NCI-H748 (cell line): Measurements from ENCODE around the gene SULF2.
"Not testable (repeated sequence)": the region's sequence is repeated elsewhere in the genome, so short reads cannot be mapped to it uniquely, and the experiment has no call there.

ENCODE experiments used
- DNase-seq: peaks from one replicate; lab custom pipeline; 2025; ENCODE audit not compliant: unreplicated experiment; lab: John Stamatoyannopoulos, UW

SULF2 gene

GRCh38 chr20:47805951-47806350, 20.7 kb upstream of the SULF2 start:
- DNase-seq = no peak

- not testable (repeated sequence) for DNase-seq
These were observed 19.7 kb upstream of the SULF2 start for GRCh38 chr20:47804972-47805371.

- DNase-seq = not testable (repeated sequence)
These were observed 19.0 kb upstream of the SULF2 start for GRCh38 chr20:47804224-47804825.

- DNase-seq = no peak
These were observed 17.7 kb upstream of the SULF2 start for GRCh38 chr20:47802975-47803374.

- no peak for DNase-seq
These were observed 17.1 kb upstream of the SULF2 start for GRCh38 chr20:47802226-47802920.

- DNase-seq = peak; percentile 42
These were observed 16.5 kb upstream of the SULF2 start for GRCh38 chr20:47801759-47802158.

GRCh38 chr20:47801079-47801478, 15.8 kb upstream of the SULF2 start:
- DNase-seq = no peak

- DNase-seq = no peak
These were observed 15.3 kb upstream of the SULF2 start for GRCh38 chr20:47800623-47801022.

GRCh38 chr20:47799116-47799715, 13.9 kb upstream of the SULF2 start:
- no peak for DNase-seq

- no peak for DNase-seq
These were observed 11.7 kb upstream of the SULF2 start for GRCh38 chr20:47796971-47797370.

- no peak for DNase-seq
These were observed 10.1 kb upstream of the SULF2 start for GRCh38 chr20:47795214-47795907.

GRCh38 chr20:47794264-47794663, 9.0 kb upstream of the SULF2 start:
- not testable (repeated sequence) for DNase-seq

GRCh38 chr20:47792021-47792618, 6.8 kb upstream of the SULF2 start:
- no peak for DNase-seq

GRCh38 chr20:47791084-47791599, 5.9 kb upstream of the SULF2 start:
- DNase-seq = no peak

- DNase-seq = no peak
These were observed 5.3 kb upstream of the SULF2 start for GRCh38 chr20:47790580-47790965.

- peak; percentile 19 for DNase-seq
These were observed 4.7 kb upstream of the SULF2 start for GRCh38 chr20:47789764-47790579.

GRCh38 chr20:47789081-47789763, 3.9 kb upstream of the SULF2 start:
- DNase-seq = no peak

- DNase-seq = no peak
These were observed 3.4 kb upstream of the SULF2 start for GRCh38 chr20:47788741-47789080.

- no peak for DNase-seq
These were observed 1.5 kb upstream of the SULF2 start for GRCh38 chr20:47786765-47787107.
